ENCODE data around the gene RCAN2.
"Not testable (repeated sequence)": the region's sequence is repeated elsewhere in the genome, so short reads cannot be mapped to it uniquely, and the experiment has no call there.

RCAN2 gene

GRCh38 chr6:46400898-46401297, 90.4 kb downstream of the RCAN2 start:
- TF ChIP-seq POLR2AphosphoS5 (IDR thresholded peaks at IDR 0.05; ENCODE audit: low read depth, low read length) (no peak), POU2F2 (IDR thresholded peaks at IDR 0.05; ENCODE audit: low read depth, low read length) (no peak), POLR2A (IDR thresholded peaks at IDR 0.05; ENCODE audit: low read depth, low read length) (no peak), PAX5 (IDR thresholded peaks at IDR 0.05; ENCODE audit: insufficient read depth, low read length, severe bottlenecking) (no peak), SPI1 (IDR thresholded peaks at IDR 0.05; ENCODE audit: low read depth, low read length) (no peak), TAF1 (IDR thresholded peaks at IDR 0.05; ENCODE audit: low read depth, low read length) (no peak)
- no peak for FAIRE-seq
- no peak for DNase-seq (ENCODE audit: insufficient read length, low spot score)

GRCh38 chr6:46395530-46395929, 95.7 kb downstream of the RCAN2 start:
- TF ChIP-seq POLR2AphosphoS5 (IDR thresholded peaks at IDR 0.05; ENCODE audit: low read depth, low read length) (no peak), SPI1 (IDR thresholded peaks at IDR 0.05; ENCODE audit: low read depth, low read length) (no peak), POU2F2 (IDR thresholded peaks at IDR 0.05; ENCODE audit: low read depth, low read length) (no peak), POLR2A (IDR thresholded peaks at IDR 0.05; ENCODE audit: low read depth, low read length) (no peak), PAX5 (IDR thresholded peaks at IDR 0.05; ENCODE audit: insufficient read depth, low read length, severe bottlenecking) (no peak), TAF1 (IDR thresholded peaks at IDR 0.05; ENCODE audit: low read depth, low read length) (no peak)
- FAIRE-seq (no peak), DNase-seq (ENCODE audit: insufficient read length, low spot score) (no peak)

- DNase-seq (ENCODE audit: insufficient read length, low spot score) (no peak), FAIRE-seq (no peak)
- no peak for TF ChIP-seq SPI1 (IDR thresholded peaks at IDR 0.05; ENCODE audit: low read depth, low read length)
- TF ChIP-seq TAF1 (IDR thresholded peaks at IDR 0.05; ENCODE audit: low read depth, low read length), result no peak
- no peak for TF ChIP-seq POU2F2 (IDR thresholded peaks at IDR 0.05; ENCODE audit: low read depth, low read length)
- TF ChIP-seq POLR2AphosphoS5 (IDR thresholded peaks at IDR 0.05; ENCODE audit: low read depth, low read length), result no peak
- no peak for TF ChIP-seq POLR2A (IDR thresholded peaks at IDR 0.05; ENCODE audit: low read depth, low read length)
- no peak for TF ChIP-seq PAX5 (IDR thresholded peaks at IDR 0.05; ENCODE audit: insufficient read depth, low read length, severe bottlenecking)
Measured at GRCh38 chr6:46393940-46394337, 97.3 kb downstream of the RCAN2 start.

- TF ChIP-seq TAF1 (IDR thresholded peaks at IDR 0.05; ENCODE audit: low read depth, low read length) (no peak), PAX5 (IDR thresholded peaks at IDR 0.05; ENCODE audit: insufficient read depth, low read length, severe bottlenecking) (no peak), SPI1 (IDR thresholded peaks at IDR 0.05; ENCODE audit: low read depth, low read length) (no peak), POLR2AphosphoS5 (IDR thresholded peaks at IDR 0.05; ENCODE audit: low read depth, low read length) (no peak), POLR2A (IDR thresholded peaks at IDR 0.05; ENCODE audit: low read depth, low read length) (no peak), POU2F2 (IDR thresholded peaks at IDR 0.05; ENCODE audit: low read depth, low read length) (no peak)
Measured at GRCh38 chr6:46393161-46393939, 97.9 kb downstream of the RCAN2 start.

GRCh38 chr6:46392294-46392693, 99.0 kb downstream of the RCAN2 start:
- DNase-seq (ENCODE audit: insufficient read length, low spot score) (no peak), FAIRE-seq (no peak)
- no peak for TF ChIP-seq SPI1 (IDR thresholded peaks at IDR 0.05; ENCODE audit: low read depth, low read length)
- no peak for TF ChIP-seq POLR2A (IDR thresholded peaks at IDR 0.05; ENCODE audit: low read depth, low read length)
- TF ChIP-seq POLR2AphosphoS5 (IDR thresholded peaks at IDR 0.05; ENCODE audit: low read depth, low read length), result no peak
- no peak for TF ChIP-seq PAX5 (IDR thresholded peaks at IDR 0.05; ENCODE audit: insufficient read depth, low read length, severe bottlenecking)
- no peak for TF ChIP-seq TAF1 (IDR thresholded peaks at IDR 0.05; ENCODE audit: low read depth, low read length)
- TF ChIP-seq POU2F2 (IDR thresholded peaks at IDR 0.05; ENCODE audit: low read depth, low read length), result no peak

More at GRCh38 chr6:46393161-46393939, 97.9 kb downstream of the RCAN2 start:
- DNase-seq (ENCODE audit: insufficient read length, low spot score) (no peak), FAIRE-seq (no peak)

GRCh38 chr6:46390153-46390876, 100.9 kb downstream of the RCAN2 start:
- DNase-seq (ENCODE audit: insufficient read length, low spot score) (no peak), FAIRE-seq (no peak)
- TF ChIP-seq PAX5 (IDR thresholded peaks at IDR 0.05; ENCODE audit: insufficient read depth, low read length, severe bottlenecking), result no peak

GRCh38 chr6:46387728-46388127, 103.5 kb downstream of the RCAN2 start:
- not testable (repeated sequence) for FAIRE-seq; DNase-seq (ENCODE audit: insufficient read length, low spot score)

GRCh38 chr6:46381579-46381978, 109.7 kb downstream of the RCAN2 start:
- FAIRE-seq (no peak), DNase-seq (ENCODE audit: insufficient read length, low spot score) (no peak)
- TF ChIP-seq POU2F2 (IDR thresholded peaks at IDR 0.05; ENCODE audit: low read depth, low read length) (no peak), POLR2AphosphoS5 (IDR thresholded peaks at IDR 0.05; ENCODE audit: low read depth, low read length) (no peak), POLR2A (IDR thresholded peaks at IDR 0.05; ENCODE audit: low read depth, low read length) (no peak), TAF1 (IDR thresholded peaks at IDR 0.05; ENCODE audit: low read depth, low read length) (no peak), PAX5 (IDR thresholded peaks at IDR 0.05; ENCODE audit: insufficient read depth, low read length, severe bottlenecking) (no peak), SPI1 (IDR thresholded peaks at IDR 0.05; ENCODE audit: low read depth, low read length) (no peak)

- no peak for FAIRE-seq
- no peak for TF ChIP-seq POLR2AphosphoS5 (IDR thresholded peaks at IDR 0.05; ENCODE audit: low read depth, low read length)
- TF ChIP-seq POU2F2 (IDR thresholded peaks at IDR 0.05; ENCODE audit: low read depth, low read length), result no peak
- TF ChIP-seq POLR2A (IDR thresholded peaks at IDR 0.05; ENCODE audit: low read depth, low read length), result no peak
- no peak for TF ChIP-seq PAX5 (IDR thresholded peaks at IDR 0.05; ENCODE audit: insufficient read depth, low read length, severe bottlenecking)
- no peak for TF ChIP-seq TAF1 (IDR thresholded peaks at IDR 0.05; ENCODE audit: low read depth, low read length)
- TF ChIP-seq SPI1 (IDR thresholded peaks at IDR 0.05; ENCODE audit: low read depth, low read length), result no peak
- no peak for DNase-seq (ENCODE audit: insufficient read length, low spot score)
Measured at GRCh38 chr6:46381057-46381456, 110.2 kb downstream of the RCAN2 start.

Data from GM12891 (cell line).